ENCODE measurements around the gene ELMOD1.

DNA sequence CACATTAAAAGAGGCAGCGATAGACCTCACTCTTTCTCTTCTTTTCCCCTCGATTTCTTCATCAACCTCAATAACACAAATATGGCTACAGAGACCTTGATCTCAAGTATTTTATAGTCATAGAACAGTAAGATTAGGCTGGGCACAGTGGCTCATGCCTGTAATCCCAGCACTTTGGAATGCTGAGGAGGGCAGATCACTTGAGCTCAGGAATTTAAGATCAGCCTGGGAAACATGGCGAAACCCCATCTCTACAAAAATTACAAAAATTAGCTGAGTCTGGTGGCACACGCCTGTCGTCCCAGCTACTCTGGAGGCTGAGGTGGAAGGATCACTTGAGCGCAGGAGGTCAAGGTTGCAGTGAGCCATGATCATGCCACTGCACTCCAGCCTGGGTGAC is 106.3 kb downstream of the ELMOD1 start:
- TF ChIP-seq, protein P1, sequence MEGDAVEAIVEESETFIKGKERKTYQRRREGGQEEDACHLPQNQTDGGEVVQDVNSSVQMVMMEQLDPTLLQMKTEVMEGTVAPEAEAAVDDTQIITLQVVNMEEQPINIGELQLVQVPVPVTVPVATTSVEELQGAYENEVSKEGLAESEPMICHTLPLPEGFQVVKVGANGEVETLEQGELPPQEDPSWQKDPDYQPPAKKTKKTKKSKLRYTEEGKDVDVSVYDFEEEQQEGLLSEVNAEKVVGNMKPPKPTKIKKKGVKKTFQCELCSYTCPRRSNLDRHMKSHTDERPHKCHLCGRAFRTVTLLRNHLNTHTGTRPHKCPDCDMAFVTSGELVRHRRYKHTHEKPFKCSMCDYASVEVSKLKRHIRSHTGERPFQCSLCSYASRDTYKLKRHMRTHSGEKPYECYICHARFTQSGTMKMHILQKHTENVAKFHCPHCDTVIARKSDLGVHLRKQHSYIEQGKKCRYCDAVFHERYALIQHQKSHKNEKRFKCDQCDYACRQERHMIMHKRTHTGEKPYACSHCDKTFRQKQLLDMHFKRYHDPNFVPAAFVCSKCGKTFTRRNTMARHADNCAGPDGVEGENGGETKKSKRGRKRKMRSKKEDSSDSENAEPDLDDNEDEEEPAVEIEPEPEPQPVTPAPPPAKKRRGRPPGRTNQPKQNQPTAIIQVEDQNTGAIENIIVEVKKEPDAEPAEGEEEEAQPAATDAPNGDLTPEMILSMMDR (IDR thresholded peaks at IDR 0.05; ENCODE audit: low read depth, low read length, poor library complexity, severe bottlenecking) = no peak
- TF ChIP-seq EZH2phosphoT487 (IDR thresholded peaks at IDR 0.05; ENCODE audit: borderline replicate concordance, low read length) = no peak

All from DOHH2 (cell line).